DND-41 (cell line): ENCODE results near the gene ZNF512.
"Not testable (repeated sequence)": the region's sequence is repeated elsewhere in the genome, so short reads cannot be mapped to it uniquely, and the experiment has no call there.

ENCODE experiments used
- EZH2 ChIP-seq: IDR thresholded peaks from 3 replicates; pipeline ENCODE4 v1.6.1; 2012; ENCODE audit warnings: borderline replicate concordance, low read depth, mild to moderate bottlenecking, moderate library complexity, low read length, inconsistent platforms; ENCODE audit not compliant: severe bottlenecking
- TF ChIP-seq, protein P1 (sequence below): IDR thresholded peaks from 2 replicates; pipeline ENCODE4 v1.5.1; 2012; ENCODE audit warnings: borderline replicate concordance, low read length, moderate library complexity, mild to moderate bottlenecking; ENCODE audit not compliant: poor library complexity, severe bottlenecking; ENCODE audit errors: extremely low read depth

DNA sequence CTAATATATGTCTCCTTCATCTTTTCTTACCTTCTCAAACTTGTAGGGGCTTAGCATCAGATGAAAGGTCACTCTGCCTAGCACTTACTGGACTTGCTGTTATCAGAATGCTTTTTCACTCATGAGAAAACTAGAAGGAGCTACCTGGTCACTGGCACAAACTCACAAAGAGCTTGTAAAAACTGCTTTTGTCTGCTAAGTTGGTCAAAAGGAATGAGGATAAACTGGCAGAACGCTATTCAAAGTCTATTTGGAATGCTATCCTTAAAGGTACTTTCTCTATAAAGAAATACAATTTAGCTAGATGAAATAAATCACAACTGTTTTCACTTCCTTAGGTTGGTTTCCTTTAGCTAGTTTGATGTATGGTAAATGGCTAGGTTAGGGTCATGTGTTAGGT is 43.5 kb downstream of the ZNF512 start:
- TF ChIP-seq, protein P1, sequence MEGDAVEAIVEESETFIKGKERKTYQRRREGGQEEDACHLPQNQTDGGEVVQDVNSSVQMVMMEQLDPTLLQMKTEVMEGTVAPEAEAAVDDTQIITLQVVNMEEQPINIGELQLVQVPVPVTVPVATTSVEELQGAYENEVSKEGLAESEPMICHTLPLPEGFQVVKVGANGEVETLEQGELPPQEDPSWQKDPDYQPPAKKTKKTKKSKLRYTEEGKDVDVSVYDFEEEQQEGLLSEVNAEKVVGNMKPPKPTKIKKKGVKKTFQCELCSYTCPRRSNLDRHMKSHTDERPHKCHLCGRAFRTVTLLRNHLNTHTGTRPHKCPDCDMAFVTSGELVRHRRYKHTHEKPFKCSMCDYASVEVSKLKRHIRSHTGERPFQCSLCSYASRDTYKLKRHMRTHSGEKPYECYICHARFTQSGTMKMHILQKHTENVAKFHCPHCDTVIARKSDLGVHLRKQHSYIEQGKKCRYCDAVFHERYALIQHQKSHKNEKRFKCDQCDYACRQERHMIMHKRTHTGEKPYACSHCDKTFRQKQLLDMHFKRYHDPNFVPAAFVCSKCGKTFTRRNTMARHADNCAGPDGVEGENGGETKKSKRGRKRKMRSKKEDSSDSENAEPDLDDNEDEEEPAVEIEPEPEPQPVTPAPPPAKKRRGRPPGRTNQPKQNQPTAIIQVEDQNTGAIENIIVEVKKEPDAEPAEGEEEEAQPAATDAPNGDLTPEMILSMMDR: not testable (repeated sequence)
- not testable (repeated sequence) for TF ChIP-seq EZH2
